D341Med (cell line): ENCODE data around the gene NISCH.

Source experiments
- DNase-seq: peaks from one replicate; pipeline ENCODE4 v3.0.0; 2012; ENCODE audit warnings: low spot score

Gene NISCH

DNA sequence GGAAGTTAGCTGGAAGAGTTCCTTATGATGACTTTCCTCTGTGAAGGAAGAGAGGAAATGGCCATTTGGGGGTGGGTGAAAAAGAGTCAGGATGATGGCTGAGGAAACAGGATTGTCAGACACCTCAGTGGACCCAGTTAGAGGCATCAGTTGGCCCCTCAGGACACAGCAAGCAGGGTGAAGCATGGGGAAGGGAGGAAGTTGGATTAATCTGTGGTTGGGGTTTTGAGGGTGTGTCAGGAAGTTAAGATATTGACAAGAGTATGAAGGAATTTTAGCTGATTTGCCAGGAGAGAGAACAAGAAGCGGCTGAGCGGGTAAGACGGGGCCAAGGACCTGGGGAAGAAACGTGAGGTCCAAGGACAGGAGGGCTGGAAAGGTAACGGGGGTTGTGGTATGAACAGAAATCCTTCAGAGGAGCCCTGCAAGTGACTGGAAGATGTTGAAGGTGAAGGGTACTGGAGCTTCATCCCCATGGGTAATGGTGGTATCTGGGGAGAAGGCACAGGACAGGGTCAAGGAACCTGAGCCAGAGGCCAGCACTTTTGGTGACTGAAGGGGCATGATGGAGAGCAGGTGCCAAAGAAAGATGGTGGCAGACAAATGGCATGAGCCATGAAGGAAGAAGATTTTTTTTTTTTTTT, 83.7 kb downstream of the NISCH start:
- no peak for DNase-seq

GRCh38 chr3:52541050-52541449, 85.6 kb downstream of the NISCH start:
- no peak for DNase-seq
